Measurements from ENCODE around the gene SLF2.
"Not testable (repeated sequence)": the region's sequence is repeated elsewhere in the genome, so short reads cannot be mapped to it uniquely, and the experiment has no call there.

SLF2 gene

DNA sequence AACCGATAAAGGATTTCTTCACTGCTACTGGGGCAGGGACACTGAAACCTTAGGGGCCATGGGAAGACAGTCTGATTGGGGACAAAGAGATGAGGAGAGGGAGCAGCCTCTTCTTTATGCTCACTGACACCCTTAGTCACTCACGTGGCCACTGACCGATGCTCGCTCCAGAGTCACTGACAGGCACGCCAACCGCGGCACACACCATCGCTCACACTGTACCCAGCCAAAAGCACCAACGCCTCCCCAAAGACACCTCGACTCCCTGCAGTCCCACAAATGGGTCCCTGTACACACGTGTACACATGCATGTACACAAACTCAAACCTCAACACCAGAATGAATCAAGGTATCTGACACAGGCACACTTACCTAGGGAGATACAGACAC is 35.3 kb upstream of the SLF2 start:
- no peak for DNase-seq (ENCODE audit: low read depth in 2 of 3, low spot score in 1 of 3)

DNA sequence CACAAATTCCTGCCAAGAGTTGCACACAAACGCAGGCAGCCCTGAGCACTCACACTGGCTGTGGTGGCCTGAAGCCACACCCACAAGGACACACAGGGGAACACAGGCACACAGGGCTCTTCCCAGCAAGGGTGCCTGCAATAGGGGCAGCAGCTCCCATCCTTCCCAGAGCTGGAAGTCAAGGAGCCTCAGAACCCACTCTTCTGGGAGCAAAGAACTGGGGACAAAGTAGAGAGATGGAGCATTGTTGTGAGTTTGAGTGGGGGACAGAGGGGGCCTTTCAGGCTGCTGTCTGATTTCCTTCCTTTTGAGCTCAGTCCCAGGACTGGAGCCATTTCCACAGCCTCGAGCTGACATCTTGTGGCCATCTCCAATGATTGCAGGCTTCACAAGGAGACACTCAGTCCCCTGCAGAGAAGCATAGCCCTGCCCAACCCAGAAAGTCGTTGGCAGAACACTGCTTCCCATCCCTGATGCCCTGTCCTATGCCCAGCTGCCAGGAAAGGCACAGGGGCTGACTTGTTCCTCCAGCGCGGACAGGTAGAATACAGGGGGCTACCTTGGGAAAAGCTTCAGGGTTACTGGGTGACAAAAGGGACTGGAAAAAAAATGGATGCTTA is 34.4 kb upstream of the SLF2 start:
- DNase-seq (ENCODE audit: low read depth in 2 of 3, low spot score in 1 of 3) = peak; percentile 6 to 23 (median 17)

DNA sequence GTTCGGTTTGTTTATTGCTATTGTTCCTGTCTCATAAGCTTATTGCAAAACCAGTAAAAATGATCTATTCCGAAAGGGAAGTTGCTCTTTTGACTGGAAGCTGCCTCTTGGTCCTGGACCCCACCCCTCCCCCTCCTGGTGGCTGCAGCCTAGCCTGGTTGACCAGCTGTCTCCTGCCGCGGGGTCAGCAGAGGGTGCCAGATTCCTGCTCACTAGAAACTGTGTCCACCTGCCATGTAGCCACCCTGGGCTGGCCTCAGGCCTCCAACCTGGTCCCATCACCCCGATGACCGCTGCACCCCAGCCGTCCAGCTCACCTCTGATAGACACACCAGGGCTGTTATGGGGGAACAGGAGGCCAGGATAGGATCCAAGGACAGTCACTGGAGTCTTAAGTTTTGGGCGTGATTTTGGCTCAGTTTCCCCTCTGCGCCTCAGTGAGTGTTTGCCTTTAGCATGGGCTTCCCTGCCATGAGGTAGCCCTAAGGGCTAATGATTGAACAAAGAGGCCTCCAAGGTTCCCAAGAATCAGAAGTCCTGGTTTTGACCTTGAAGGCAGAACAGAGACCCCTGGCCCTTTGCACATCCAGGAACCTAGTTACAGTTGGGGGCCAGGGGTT is 32.9 kb upstream of the SLF2 start:
- DNase-seq (ENCODE audit: low read depth in 2 of 3, low spot score in 1 of 3) = no peak

DNA sequence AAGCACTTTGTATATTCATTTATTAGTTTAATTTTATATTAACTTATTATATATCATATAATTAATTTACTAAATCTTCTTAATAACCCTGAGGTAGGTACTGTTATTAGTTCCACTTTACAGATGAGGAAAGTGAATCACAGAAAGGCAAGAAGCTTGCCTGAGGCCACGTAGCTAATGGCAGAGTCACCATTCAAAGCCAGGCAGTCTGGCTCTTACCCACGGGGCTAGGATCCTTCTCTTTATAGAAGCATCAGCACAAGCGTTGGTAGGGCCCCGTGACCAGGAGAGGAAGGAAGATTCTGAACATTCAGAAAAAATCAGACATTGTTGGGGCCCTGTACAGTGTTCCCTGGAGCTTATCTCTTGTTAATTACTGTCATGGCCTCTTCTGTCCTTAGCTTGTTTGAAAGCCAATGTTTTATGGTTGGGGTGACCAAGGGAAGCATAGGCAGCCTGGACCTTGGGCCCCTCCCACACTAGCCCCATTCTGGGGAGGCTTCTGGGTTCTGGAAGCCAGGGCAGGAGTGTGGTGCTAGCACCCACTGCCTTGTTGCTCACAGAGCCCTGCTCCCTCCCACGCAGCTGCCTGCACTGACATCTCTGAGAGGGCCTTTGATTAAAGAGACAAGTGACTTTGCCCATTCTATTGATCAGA is 31.1 kb upstream of the SLF2 start:
- no peak for DNase-seq (ENCODE audit: low read depth in 2 of 3, low spot score in 1 of 3)

DNA sequence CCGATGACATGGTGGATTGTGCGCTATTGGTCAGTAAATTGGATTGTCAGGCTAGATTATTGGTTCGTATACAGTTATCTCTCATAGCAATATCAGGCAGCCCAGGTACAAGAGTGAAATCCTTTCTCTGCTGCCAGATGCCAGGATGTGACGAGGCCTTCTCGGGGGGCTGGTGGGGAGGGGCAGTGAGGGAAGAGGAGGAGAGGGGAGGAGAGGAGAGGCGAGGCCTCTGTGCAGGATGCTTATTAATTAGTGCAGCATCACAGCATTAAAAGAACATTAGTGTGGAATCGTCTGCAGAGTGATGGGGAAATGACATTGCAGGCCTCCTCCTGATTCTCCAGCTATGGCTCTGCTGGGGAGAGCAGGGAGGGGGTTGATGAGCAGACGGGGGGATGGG is 30.5 kb upstream of the SLF2 start:
- no peak for DNase-seq (ENCODE audit: low read depth in 2 of 3, low spot score in 1 of 3)

DNA sequence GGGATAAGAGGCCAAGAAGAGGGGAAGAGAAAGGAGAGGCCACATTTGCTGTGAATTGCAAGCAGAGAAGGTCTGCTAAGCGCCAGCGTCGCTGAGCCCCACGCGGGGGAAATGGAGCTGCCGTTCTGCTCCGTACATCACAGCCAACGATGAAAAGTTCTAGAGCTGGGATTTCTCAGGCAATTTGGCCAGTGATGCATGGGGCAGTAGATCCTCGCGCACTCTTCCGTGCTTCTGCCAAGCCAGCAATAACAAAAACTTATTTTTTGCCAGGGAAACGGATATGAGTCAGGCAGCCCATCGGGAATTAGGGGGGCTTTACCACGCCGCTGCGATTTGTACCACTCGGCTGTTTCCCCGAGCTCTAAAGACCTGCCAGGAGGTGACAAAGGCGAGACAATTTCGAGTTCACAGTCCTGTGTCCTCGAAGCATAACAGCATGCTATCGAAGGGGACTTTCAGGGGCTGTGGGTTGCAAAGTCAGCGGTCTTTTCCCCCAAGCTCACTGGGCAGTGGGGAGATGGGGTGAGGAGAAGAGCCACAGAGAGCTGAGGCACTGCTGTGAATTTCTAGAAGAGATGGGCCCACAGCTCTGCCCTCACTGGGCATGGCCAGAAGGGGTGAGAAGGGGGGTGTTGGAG is 30.0 kb upstream of the SLF2 start:
- no peak for DNase-seq (ENCODE audit: low read depth in 2 of 3, low spot score in 1 of 3)

DNA sequence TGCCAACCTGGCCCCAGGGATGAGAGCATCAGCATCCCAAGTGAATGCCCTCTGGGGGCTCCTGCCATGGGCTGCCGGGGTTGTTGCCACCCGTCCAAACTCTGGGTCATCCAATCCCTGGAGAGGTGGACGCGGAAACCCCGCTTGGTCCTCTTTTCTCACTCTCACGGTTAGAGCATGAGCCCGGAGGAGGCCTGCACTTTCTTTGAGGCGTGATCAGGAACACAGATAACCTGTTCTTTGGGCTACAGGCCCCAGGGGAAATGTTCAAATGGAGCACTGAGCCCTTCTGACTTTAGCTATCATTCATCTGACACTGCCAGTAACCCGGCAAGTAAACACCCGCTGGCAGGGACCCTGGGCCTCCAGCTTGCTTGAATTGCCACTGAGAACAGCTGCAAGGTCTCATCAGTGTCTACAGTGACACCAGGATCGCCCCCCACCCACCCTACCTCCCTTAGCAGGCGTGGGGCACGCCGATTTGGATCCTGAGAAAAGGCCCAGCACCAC is 29.4 kb upstream of the SLF2 start:
- DNase-seq (ENCODE audit: low read depth in 2 of 3, low spot score in 1 of 3) = no peak

DNA sequence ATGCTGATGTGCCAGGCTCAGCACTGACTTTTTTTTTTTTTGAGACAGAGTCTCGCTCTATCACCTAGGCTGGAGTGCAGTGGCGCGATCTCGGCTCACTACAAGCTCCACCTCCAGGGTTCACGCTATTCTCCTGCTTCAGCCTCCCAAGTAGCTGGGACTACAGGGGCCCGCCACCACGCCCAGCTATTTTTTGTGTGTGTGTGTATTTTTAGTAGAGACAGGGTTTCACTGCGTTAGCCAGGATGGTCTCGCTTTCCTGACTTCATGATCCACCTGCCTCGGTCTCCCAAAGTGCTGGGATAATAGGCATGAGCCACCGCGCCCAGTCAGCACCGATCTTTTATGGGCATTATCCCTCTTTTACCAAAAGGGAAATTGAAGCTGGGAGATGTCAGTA is 27.2 kb upstream of the SLF2 start:
- DNase-seq (ENCODE audit: low read depth in 2 of 3, low spot score in 1 of 3) = not testable (repeated sequence)

DNA sequence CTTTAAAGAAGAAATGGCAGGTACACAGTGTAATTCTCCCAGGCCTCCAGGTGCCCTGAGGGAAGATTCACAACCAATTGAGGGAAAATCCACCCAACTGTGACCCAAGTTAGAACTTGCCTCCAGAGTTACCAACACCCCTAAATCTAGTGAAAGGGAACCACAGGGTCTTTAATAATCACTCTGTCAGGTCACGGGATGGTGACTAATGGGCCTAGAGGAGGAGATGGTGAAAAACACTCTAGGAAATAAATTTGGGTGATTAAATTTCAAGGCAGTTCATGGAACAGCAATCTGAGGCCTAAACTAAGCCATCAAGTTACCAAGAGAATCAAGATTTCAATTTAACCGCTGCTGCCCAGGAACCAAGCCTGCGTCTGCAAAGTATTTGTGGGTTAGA is 26.7 kb upstream of the SLF2 start:
- DNase-seq (ENCODE audit: low read depth in 2 of 3, low spot score in 1 of 3) = no peak

DNA sequence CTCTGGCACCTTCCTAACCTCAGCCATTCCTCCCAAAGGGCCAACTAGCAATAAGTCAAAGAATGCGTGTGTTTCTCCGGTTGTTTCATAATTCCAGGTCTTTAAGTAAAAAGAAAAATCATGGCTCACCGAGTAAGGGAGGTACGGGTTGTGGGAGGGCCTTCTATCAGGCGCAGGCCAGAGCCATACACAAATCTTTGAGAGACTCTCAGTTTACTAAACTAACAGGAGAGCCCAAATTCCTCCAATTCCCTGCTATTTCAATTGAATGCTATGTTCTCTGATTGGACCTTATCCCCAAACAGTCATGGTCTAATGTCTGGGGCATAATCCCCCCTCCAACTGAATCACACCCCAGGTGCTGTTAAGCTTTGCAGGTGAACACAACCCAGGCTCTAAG is 26.2 kb upstream of the SLF2 start:
- no peak for DNase-seq (ENCODE audit: low read depth in 2 of 3, low spot score in 1 of 3)

DNA sequence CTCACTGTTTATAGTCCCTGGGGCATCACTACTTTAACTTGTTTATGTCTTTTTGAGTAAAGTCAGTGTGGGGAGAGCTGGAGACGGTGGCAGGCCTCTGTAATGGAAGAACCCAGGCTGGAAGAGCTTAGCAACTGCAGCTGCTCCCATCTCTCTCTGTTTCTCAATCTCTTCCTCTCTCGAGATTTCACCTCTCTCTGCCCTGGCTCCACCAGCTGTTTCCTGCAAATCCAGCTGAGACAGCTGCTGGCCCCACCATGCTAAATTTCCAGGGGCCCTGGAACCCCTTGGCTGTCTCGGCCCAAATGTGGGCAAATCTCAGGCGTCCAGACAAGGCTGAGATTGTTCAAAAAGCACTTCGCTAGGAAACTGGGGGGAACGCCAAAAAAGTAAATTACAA is 25.8 kb upstream of the SLF2 start:
- no peak for DNase-seq (ENCODE audit: low read depth in 2 of 3, low spot score in 1 of 3)

DNA sequence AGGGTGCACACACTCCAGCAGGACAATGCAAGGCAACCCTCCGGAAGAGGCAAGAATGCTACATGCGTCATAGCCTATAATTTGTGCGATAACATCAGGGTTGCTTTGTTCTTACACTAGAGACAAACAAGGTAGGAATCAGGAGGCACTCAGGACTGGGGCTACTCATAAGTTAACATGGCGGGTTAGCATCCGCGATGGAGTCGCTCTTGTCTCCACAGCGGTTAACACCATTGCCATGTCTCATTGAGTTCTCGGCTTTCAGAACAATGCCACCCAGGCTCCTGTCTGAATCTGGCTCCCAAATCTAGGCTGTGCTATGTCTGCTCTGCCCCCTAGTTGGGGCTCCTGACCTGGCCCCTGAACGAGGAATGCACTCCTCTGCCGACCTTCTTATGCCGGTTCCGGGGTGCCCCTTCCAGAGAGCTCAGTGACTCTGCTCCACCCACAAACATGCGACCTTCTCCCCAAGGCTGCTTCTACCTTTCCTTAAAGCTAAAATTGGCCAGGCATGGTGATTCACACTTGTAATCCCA is 24.9 kb upstream of the SLF2 start:
- no peak for DNase-seq (ENCODE audit: low read depth in 2 of 3, low spot score in 1 of 3)

DNA sequence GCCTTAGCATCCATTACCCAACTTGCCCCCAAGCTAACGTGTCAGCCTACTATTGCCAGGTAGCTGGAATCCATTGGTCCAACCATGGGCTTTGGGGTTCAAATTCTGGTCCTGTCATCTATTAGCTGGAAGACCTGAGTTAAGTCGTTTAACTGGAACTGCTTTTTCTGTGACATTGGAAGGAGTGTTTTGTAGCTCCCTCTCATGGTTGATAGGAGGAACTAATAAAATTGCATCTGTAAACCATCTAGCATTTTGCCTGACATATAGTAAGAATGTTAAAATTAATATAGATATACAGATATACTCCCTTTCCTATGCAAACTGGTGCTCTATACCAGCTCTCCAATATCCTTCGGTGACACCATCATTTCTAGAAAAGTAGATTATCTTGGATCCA is 23.8 kb upstream of the SLF2 start:
- no peak for DNase-seq (ENCODE audit: low read depth in 2 of 3, low spot score in 1 of 3)

DNA sequence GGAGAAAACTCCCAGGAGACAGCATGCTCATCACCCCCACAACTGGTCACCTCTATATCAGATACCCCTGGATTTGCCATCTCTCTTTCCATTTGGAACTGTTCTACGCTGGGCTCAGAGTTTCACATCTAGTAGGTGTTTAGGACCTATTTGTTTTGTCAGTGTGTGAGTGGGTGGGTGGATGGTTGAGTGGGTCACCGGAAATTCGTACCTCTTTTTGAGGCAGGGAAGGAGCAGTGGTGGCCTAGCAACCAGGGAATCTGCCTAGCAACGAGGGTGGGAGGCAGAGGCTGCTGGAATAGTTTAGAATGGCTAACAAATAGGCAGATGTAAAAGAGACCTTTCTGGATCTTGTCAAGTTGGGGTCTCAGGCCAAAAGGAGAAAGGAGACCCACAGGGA is 23.2 kb upstream of the SLF2 start:
- no peak for DNase-seq (ENCODE audit: low read depth in 2 of 3, low spot score in 1 of 3)

DNA sequence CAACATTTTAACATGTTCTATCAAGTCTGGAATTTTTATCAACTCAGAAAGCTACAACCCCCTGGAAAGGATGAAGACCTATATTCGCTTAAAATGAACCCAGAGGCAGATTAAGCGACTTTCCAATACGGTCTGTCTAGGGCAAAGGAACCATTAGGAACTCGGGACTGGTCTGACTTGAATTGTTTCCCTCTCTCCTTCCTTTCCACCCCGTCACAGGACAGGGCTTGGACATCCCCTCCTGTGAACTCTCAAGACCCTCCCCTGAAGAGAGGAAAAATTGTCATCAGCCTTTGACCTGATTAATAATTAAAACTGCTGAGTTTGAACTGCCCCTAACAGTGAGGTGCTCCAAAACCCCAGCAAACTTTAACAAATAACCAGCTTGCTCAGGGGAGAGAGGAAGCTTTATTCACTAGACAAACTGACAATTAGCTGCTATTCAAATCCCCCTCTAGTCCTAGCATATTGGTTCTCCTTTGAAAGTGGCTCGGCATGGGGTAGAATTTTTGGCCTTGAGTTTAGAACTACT is 22.6 kb upstream of the SLF2 start:
- DNase-seq (ENCODE audit: low read depth in 2 of 3, low spot score in 1 of 3) = no peak

DNA sequence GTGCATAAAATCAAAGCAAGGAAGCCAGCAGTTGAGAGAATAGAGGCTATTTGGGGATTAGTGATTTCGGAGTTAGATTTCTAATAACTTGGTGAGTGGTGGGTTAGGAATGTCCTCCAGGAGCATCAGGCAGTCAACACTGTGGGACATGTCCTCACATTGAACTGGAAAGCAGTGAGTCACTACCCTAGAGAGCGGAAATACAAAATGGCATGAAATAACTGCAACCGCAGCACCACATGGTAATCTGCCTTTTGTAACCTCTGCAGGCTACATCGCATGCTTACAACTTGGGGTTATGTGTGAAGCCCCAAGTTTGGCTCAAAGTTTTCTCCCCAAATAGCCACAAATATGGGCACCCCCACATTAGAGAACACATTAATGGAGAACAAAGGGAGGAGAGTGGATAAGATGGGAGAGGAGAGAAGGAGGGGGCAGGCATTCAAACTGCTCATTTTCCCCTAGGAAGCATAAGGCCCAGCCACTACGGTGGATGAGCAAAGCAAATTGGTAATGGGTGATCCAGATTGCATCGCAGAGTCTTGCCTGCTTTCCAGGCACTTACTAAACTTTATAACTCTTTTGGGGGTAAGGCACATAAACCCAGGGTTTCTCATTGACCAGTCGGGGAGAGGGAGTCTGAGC is 22.0 kb upstream of the SLF2 start:
- DNase-seq (ENCODE audit: low read depth in 2 of 3, low spot score in 1 of 3) = no peak

DNA sequence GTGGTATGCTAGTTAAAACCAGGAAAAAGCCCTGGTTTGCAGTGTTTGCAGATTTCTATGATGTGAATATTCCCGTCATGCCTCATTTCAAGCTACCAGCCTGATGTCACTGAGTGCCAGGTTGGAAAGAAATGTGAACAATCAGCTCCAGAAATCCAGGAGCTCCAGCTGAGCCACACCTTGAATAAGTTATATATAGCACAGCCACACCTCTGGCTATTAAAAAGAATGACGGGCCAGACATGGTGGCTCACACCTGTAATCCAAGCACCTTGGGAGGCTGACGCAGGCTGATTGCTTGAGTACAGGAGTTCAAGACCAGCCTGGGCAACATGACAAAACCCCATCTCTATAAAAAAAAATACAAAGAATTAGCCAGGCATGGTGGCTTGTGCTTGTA is 18.7 kb upstream of the SLF2 start:
- no peak for DNase-seq (ENCODE audit: low read depth in 2 of 3, low spot score in 1 of 3)

DNA sequence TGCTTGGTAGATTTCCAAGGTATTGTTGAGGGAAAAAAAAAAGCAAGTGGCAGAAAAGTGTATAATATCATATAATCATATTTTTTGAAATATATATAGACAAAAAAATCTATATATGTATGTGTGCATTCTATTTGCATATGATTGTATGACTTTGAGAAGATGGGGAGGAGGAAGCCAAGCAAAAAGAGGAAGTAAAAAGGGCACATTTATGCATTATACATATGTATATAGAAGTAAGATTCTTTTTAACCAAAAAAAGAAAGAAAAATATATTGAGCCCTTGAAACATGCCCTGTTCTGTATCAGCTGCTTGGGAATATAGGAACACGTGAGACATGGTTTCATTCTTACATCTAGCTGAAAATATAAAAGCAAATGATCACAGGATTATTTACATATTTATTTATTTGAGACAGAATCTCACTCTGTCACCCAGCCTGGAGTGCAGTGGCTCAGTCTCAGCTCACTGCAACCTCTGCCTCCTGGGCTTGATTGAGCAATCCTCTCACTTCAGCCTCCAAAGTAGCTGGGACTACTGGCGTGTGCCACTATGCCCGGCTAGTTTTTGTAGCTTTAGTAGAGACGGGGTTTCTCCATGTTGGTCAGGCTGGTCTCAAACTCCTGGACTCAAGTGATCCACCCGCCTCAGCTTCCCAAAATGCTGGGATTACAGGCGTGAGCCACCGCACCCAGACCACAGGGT is 18.0 kb upstream of the SLF2 start:
- no peak for DNase-seq (ENCODE audit: low read depth in 2 of 3, low spot score in 1 of 3)

DNA sequence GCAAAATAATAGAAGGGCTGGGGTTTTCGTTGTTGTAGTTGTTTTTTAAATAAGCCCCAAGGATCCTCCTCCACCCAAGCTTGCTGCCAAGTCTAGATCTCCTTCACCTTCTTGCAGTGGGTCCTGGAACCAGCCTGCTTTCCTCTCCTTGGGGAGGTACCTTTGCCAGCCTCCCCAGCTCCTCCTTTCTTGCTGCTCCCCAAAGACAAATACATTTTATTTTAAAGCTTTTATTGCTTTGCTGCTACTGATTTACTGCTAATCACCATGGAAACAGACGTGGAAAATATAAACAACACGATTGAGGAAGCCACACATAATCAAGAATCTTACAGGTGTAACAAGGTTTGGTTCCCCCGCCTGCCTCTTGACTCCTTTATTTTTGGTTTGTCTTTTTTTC is 17.4 kb upstream of the SLF2 start:
- no peak for DNase-seq (ENCODE audit: low read depth in 2 of 3, low spot score in 1 of 3)

DNA sequence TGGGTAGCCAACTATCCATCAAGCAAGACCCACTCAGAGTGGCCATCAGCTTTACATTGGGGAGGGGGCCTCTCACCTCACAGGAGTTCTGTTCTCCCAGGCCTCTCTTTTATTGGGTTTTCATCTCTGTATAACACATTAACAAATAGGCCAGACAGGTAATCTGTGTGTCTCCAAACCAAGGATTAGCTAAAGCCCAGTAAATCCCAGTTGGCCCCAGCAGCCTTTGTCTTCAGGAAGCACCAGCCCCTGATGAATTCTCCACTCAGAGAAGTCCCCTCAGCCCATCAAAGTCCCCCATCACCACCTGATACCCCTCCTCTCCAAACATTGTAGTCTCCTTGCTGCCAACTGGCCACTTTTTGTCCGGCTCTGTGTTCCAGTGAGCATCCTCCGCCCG is 16.9 kb upstream of the SLF2 start:
- no peak for DNase-seq (ENCODE audit: low read depth in 2 of 3, low spot score in 1 of 3)
